Mesenchymal stem cell (in vitro differentiated cells and primary cell): ENCODE data around the gene PRKRA.

Experiments
- DNase-seq: peaks from one replicate; pipeline ENCODE4 v3.0.0-alpha.2; 2013
- H2AFZ ChIP-seq: one replicate; pipeline ENCODE4 v1.6.1; 2013; ENCODE audit warnings: low read depth, mild to moderate bottlenecking, control low read depth, inconsistent platforms, low read length, moderate library complexity
- H2AK5ac ChIP-seq: 2 replicates; pipeline ENCODE4 v1.6.1; 2013; ENCODE audit warnings: low read length, moderate library complexity, mild to moderate bottlenecking, inconsistent platforms; ENCODE audit not compliant: severe bottlenecking
- H2BK120ac ChIP-seq: one replicate; pipeline ENCODE4 v1.6.1; 2013; ENCODE audit warnings: low read depth, mild to moderate bottlenecking, inconsistent platforms, low read length, moderate library complexity
- H2BK12ac ChIP-seq, 2 experiments: one replicate each; pipeline ENCODE4 v1.6.1; 2013; ENCODE audit warnings: inconsistent platforms in 2 of 2, low read length in 2 of 2, mild to moderate bottlenecking in 2 of 2, moderate library complexity in 2 of 2, control low read depth in 1 of 2
- H2BK15ac ChIP-seq: one replicate; pipeline ENCODE4 v1.6.1; 2013; ENCODE audit warnings: mild to moderate bottlenecking, low read depth, inconsistent platforms; ENCODE audit not compliant: poor library complexity, severe bottlenecking
- H2BK5ac ChIP-seq: 2 replicates; pipeline ENCODE4 v1.6.1; 2013; ENCODE audit warnings: low read depth, mild to moderate bottlenecking, low read length, control low read depth, inconsistent platforms; ENCODE audit not compliant: poor library complexity, severe bottlenecking
- H3K14ac ChIP-seq, 2 experiments: one replicate each; pipeline ENCODE4 v1.6.1; 2013; ENCODE audit warnings: inconsistent platforms in 2 of 2, low read length in 2 of 2, control low read depth in 1 of 2, mild to moderate bottlenecking in 1 of 2, moderate library complexity in 1 of 2
- H3K18ac ChIP-seq, 2 experiments: one replicate each; pipeline ENCODE4 v1.6.1; 2013; ENCODE audit warnings: inconsistent platforms in 2 of 2, low read length in 2 of 2, control low read depth in 1 of 2, low read depth in 1 of 2, mild to moderate bottlenecking in 1 of 2
- H3K23ac ChIP-seq, 2 experiments: one replicate each; pipeline ENCODE4 v1.6.1; 2013; ENCODE audit warnings: inconsistent platforms in 2 of 2, low read length in 2 of 2, mild to moderate bottlenecking in 2 of 2, moderate library complexity in 2 of 2, control low read depth in 1 of 2
- H3K27ac ChIP-seq: 2 replicates; pipeline ENCODE4 v1.5.1; 2013; ENCODE audit warnings: mild to moderate bottlenecking, moderate library complexity, low read length, control low read depth, inconsistent platforms; ENCODE audit not compliant: poor library complexity, severe bottlenecking
- H3K27me3 ChIP-seq, 2 experiments: 2 replicates each; pipeline versions ENCODE4 v1.6.1 to v1.7.0; 2013; ENCODE audit warnings: low read length in 2 of 2, mild to moderate bottlenecking in 2 of 2, moderate library complexity in 2 of 2, control low read depth in 1 of 2, inconsistent platforms in 1 of 2; ENCODE audit not compliant: control insufficient read depth in 1 of 2, insufficient read depth in 1 of 2
- H3K36me3 ChIP-seq, 2 experiments: 2 replicates each; pipeline versions ENCODE4 v1.6.1 to v1.7.0; 2013; ENCODE audit warnings: low read length in 2 of 2, control low read depth in 1 of 2, inconsistent platforms in 1 of 2, low read depth in 1 of 2, mild to moderate bottlenecking in 1 of 2; ENCODE audit not compliant: insufficient read depth in 2 of 2, control insufficient read depth in 1 of 2
- H3K4ac ChIP-seq, 2 experiments: one replicate each; pipeline ENCODE4 v1.6.1; 2013; ENCODE audit warnings: inconsistent platforms in 2 of 2, low read length in 2 of 2, mild to moderate bottlenecking in 2 of 2, moderate library complexity in 2 of 2, control low read depth in 1 of 2, low read depth in 1 of 2
- H3K4me1 ChIP-seq: 2 replicates; pipeline ENCODE4 v1.6.1; 2013; ENCODE audit warnings: low read depth, low read length, control low read depth; ENCODE audit not compliant: control insufficient read depth, insufficient read depth
- H3K4me2 ChIP-seq: 2 replicates; pipeline ENCODE4 v1.6.1; 2013; ENCODE audit warnings: low read length, mild to moderate bottlenecking, inconsistent platforms; ENCODE audit not compliant: poor library complexity, severe bottlenecking
- H3K4me3 ChIP-seq, 2 experiments: 2 replicates each; pipeline versions ENCODE4 v1.5.1 to v1.7.0; 2013; ENCODE audit warnings: low read length in 2 of 2, mild to moderate bottlenecking in 2 of 2, control low read depth in 1 of 2, low read depth in 1 of 2; ENCODE audit not compliant: insufficient read depth in 1 of 2
- H3K79me1 ChIP-seq: replicated peaks from 2 replicates; pipeline ENCODE4 v1.6.1; 2013; ENCODE audit warnings: mild to moderate bottlenecking, control low read depth, low read length, inconsistent platforms; ENCODE audit not compliant: poor library complexity, severe bottlenecking
- H3K9ac ChIP-seq: 2 replicates; pipeline ENCODE4 v1.7.0; 2013; ENCODE audit warnings: mild to moderate bottlenecking, low read length, moderate library complexity
- H3K9me3 ChIP-seq: 2 replicates; pipeline ENCODE4 v1.7.0; 2013; ENCODE audit warnings: mild to moderate bottlenecking, low read length; ENCODE audit not compliant: control insufficient read depth
- H4K8ac ChIP-seq: one replicate; pipeline ENCODE4 v1.6.1; 2013; ENCODE audit warnings: inconsistent platforms, mild to moderate bottlenecking, low read length, moderate library complexity
- H4K91ac ChIP-seq: one replicate; pipeline ENCODE4 v1.6.1; 2013; ENCODE audit warnings: mild to moderate bottlenecking, low read length, inconsistent platforms
- WGBS: methylation state at CpG from one replicate; pipeline ENCODE4 v1.1.7; 2013; ENCODE audit warnings: mixed read lengths; 5-methylcytosine and 5-hydroxymethylcytosine counted together

The PRKRA gene

DNA sequence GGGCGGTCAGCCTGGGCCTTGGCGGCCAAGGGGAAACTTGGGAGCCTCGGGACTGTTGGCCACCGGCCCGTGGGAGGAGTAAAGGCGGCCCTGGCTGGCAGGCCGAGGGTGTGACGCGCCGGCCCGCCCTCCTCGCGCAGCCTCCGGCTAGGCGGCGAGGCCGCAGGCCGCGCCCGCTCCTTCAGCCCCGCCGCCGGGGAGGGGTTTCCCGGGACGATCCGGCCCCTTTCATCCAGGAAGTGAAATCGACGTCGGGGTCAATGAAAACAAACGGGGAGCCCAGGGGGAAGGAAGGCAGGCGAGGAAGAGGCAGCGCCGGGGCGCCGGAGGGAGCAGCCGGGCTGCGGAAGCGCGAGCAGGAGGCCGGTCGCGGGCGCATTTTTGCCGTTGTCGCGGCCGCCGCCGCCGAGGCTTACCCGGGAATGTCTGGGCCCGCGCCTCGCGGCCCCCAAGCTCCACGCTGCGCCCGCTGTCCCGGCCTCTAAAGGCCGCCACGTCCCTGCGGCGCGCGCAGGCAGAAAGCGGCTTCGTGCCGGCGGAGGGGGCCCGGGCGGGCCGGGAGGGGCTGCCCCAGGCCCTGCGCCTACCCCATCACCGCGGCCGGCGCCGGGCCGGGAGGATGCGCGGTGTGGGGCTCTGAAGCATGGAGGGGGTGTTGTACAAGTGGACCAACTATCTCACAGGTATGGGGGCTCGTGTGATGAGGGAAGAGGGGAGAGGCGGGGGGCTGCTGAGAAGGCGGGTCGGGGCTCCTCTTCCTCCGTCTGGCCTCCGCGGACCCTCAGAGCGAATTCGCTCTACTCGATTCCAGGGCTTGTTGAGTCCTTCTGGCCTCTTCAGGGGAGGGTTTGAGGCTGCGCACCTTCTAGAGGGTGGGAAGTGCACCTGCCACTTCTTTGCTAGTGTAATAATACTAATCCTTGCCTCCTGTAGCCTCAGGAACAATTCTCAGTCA lies 29.5 kb upstream of the PRKRA start, which contains the start of gene PLEKHA3:
PLEKHA3 (plus strand) TSS at position 231 of the 955 bp plus-strand sequence; CDS start at position 644, 413 bp downstream.
- H2AFZ ChIP-seq: peak within 1 kb of the TSS; percentile 76
- H2BK15ac ChIP-seq: peak within 1 kb of the TSS; percentile 41
- DNase-seq: peak; percentile 97
- H3K36me3 ChIP-seq: no peaks in the 10 kb centered on the region
- no peak within 1 kb of the TSS for H2BK120ac ChIP-seq
- peak within 1 kb of the TSS; percentile 40 to 73 for H3K4ac ChIP-seq
- peak within 1 kb of the TSS; percentile 85 for H3K4me2 ChIP-seq
- H2BK12ac ChIP-seq: peak within 1 kb of the TSS in 1 of 2 experiments; percentile 54
- peak within 1 kb of the TSS; percentile 83 to 98 for H3K4me3 ChIP-seq
- H3K14ac ChIP-seq: peak within 1 kb of the TSS in 1 of 2 experiments; percentile 59
- WGBS: under 1% methylated on average over 60 of the region's 92 CpGs
- H3K27ac ChIP-seq: peak within 1 kb of the TSS; percentile 48
- H3K9ac ChIP-seq: peak within 1 kb of the TSS; percentile 100
- peaks cover 9% of the 10 kb centered on the region for H3K79me1 ChIP-seq
- no peaks in the 10 kb centered on the region for H3K9me3 ChIP-seq
- H2BK5ac ChIP-seq: no peak within 1 kb of the TSS
- H3K18ac ChIP-seq: peak within 1 kb of the TSS in 1 of 2 experiments; percentile 82
- no peak within 1 kb of the TSS for H4K91ac ChIP-seq
- peak within 1 kb of the TSS; percentile 46 for H4K8ac ChIP-seq
- no peaks in the 10 kb centered on the region for H3K27me3 ChIP-seq
- H2AK5ac ChIP-seq: peak within 1 kb of the TSS; percentile 29
- H3K23ac ChIP-seq: peak within 1 kb of the TSS in 1 of 2 experiments; percentile 72
- H3K4me1 ChIP-seq: peaks cover 6% of the 10 kb centered on the region

DNA sequence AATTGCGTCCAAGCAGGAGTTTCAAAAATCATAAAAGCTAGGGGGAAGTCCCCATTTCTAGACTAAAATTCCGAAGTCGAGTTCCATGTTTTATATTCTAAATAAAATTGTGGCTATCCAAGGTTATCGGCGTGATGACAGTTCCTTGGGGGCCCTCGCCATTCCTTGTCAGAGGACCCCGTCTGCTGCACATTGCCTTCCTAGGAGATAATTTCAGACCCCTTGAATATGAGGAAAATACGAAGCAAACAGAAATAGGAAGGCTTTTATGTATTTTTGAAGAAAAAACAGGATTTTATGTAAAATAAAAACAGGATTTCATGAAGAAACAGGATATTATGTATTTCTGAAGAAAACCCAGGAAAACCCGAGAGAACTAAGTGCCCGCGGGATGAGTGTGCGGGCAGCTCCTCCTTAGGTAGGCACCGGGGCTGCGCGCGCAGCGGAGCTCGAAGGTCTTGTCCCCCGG lies 28.8 kb upstream of the PRKRA start:
- peak overlapping the region; percentile 46 for H4K8ac ChIP-seq
- H2AK5ac ChIP-seq: peak overlapping the region; percentile 29
- 36% methylated on average over 19 of the region's 19 CpGs for WGBS
- H3K27me3 ChIP-seq: no peaks in the 10 kb centered on the region
- H2BK12ac ChIP-seq: no peak overlapping the region
- peak overlapping the region; percentile 100 for H3K9ac ChIP-seq
- H4K91ac ChIP-seq: no peak overlapping the region
- peak overlapping the region in 1 of 2 experiments; percentile 22 for H3K18ac ChIP-seq
- peaks cover 8% of the 10 kb centered on the region for H3K79me1 ChIP-seq
- H2BK5ac ChIP-seq: no peak overlapping the region
- H2BK120ac ChIP-seq: no peak overlapping the region
- H3K27ac ChIP-seq: peak overlapping the region; percentile 48
- peak overlapping the region; percentile 83 to 98 for H3K4me3 ChIP-seq
- H3K4me1 ChIP-seq: peaks cover 6% of the 10 kb centered on the region
- no peak overlapping the region for H3K23ac ChIP-seq
- no peak overlapping the region for H2AFZ ChIP-seq
- no peaks in the 10 kb centered on the region for H3K9me3 ChIP-seq
- H3K4me2 ChIP-seq: peak overlapping the region; percentile 85
- H3K36me3 ChIP-seq: no peaks in the 10 kb centered on the region
- no peak overlapping the region for H3K4ac ChIP-seq
- H2BK15ac ChIP-seq: no peak overlapping the region
- H3K14ac ChIP-seq: no peak overlapping the region
- no peak for DNase-seq

DNA sequence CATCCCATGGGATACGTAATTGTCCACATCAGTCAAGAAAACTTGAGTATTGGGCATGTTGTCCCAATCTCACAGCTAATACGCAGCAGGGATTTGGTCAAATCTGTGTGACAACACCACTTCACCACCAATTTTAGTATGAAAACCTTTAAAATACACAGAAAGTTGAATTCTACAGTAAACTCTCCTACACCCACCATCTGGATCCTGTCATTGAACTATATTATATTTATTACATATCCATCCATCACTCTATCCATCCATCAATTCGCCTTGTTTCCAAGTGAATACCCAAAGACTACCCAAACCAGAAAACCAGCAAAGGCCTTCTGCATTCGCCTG lies 28.3 kb upstream of the PRKRA start:
- Histone ChIP-seq H3K27ac (peak overlapping the region; percentile 48), H3K4me2 (peak overlapping the region; percentile 85), H3K4me3 (peak overlapping the region in 1 of 2 experiments; percentile 98), H3K9me3 (no peaks in the 10 kb centered on the region), H3K4me1 (peaks cover 9% of the 10 kb centered on the region), H3K27me3 (no peaks in the 10 kb centered on the region), H4K91ac (no peak overlapping the region), H3K23ac (no peak overlapping the region), H2BK120ac (no peak overlapping the region), H3K36me3 (no peaks in the 10 kb centered on the region), H3K18ac (peak overlapping the region in 1 of 2 experiments; percentile 50), H3K4ac (peak overlapping the region in 1 of 2 experiments; percentile 58), H2AK5ac (peak overlapping the region; percentile 29), H4K8ac (peak overlapping the region; percentile 85), H3K79me1 (peaks cover 10% of the 10 kb centered on the region), H2AFZ (no peak overlapping the region), H2BK15ac (no peak overlapping the region), H3K9ac (peak overlapping the region; percentile 100), H2BK12ac (no peak overlapping the region), H2BK5ac (no peak overlapping the region), H3K14ac (no peak overlapping the region)
- no peak for DNase-seq
- WGBS: 65% methylated on average over 4 of the region's 4 CpGs
